Uterus (tissue), 2 donors: ENCODE results near the gene CCM2.

ENCODE experiments used
- CTCF ChIP-seq, 4 experiments: fragments of 200-600 bp in 2 of 4; fragments of 450-650 bp in 2 of 4; sonication (generic) in 2 of 4; IDR thresholded peaks; one replicate each; pipeline ENCODE4 v1.5.1; 2016 to 2019; ENCODE audit warnings: antibody characterized with exemption in 4 of 4, mild to moderate bottlenecking in 2 of 4, moderate library complexity in 1 of 4
- POLR2A ChIP-seq, 2 donors: fragments of 450-650 bp; IDR thresholded peaks; one replicate each; pipeline ENCODE4 v1.6.1; 2016; ENCODE audit warnings: antibody characterized with exemption in 2 of 2, mild to moderate bottlenecking in 1 of 2, moderate library complexity in 1 of 2

DNA sequence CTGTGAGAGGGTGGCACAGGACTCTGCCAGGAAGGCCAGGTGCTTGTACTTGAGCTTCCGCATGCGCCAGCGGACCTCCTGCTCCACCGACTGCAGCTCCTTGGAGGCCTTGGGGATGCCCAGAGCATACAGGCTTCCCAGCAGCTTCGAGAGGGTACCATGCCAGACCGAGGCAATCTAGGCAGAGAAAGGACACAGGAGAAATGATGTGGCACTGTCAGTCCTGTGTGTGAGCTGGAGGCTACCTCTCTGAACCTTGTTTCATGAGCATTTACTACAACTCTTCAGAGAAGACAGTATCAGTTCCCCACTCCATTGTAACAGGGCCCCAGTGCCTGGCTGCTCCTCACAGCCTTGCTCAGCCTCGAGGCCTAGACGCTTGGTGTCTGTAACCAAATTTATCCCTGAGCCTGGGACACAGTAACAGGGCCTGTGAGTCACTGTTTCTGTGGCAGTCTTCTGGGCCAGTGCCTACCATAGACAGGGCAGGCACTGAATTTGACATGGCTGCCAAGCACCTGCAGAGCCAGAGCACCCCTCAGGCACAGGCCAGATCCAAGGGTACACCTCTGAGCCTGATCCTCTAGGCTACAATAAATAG lies 105.7 kb downstream of the CCM2 start:
- TF ChIP-seq POLR2A (IDR thresholded peaks at IDR 0.05) (no peak), CTCF (IDR thresholded peaks at IDR 0.05) (no peak)
